Activated CD4-positive, CD25-positive, alpha-beta regulatory T cell treated with anti-CD3 and anti-CD28 coated beads, Interleukin-2, amount 50 U/mL, for 72 hours (primary cell): ENCODE results near the gene VSIR.

ENCODE experiments used
- DNase-seq: peaks from one replicate; pipeline ENCODE4 v3.0.0; 2021

VSIR gene

GRCh38 chr10:71806704-71807556 lies 33.6 kb upstream of the VSIR start:
- DNase-seq, result no peak

DNA sequence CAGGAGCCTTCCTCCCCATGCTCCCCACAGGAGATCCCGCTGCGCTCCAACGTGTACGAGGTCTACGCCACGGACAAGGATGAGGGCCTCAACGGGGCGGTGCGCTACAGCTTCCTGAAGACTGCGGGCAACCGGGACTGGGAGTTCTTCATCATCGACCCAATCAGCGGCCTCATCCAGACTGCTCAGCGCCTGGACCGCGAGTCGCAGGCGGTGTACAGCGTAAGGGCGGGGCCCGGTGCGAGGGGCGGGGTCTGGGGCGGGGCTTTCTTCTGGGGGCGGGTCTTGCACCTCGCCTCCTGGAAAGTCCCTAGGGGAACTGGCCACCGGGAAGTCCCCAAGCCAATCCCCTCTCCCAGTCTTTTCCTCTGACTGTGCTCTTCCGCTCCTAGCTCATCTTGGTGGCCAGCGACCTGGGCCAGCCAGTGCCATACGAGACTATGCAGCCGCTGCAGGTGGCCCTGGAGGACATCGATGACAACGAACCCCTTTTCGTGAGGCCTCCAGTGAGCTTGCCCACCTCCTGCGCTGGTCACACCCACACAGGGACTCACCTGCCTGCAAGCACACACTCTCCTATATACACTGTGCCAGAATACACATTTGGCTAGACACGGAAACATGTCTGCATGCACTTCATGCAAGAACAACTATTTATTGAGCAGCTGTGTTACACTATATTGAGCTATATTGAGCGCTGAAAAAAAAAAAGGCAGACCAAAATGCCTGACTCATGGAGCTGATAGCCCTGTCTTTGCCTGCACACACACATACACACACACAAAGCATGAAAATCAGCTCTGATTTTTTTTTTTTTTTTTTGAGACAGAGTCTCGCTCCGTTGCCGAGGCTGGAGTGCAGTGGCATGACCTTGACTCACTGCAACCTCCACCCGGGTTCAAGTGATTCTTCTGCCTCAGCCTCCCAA lies 32.7 kb upstream of the VSIR start:
- no peak for DNase-seq

DNA sequence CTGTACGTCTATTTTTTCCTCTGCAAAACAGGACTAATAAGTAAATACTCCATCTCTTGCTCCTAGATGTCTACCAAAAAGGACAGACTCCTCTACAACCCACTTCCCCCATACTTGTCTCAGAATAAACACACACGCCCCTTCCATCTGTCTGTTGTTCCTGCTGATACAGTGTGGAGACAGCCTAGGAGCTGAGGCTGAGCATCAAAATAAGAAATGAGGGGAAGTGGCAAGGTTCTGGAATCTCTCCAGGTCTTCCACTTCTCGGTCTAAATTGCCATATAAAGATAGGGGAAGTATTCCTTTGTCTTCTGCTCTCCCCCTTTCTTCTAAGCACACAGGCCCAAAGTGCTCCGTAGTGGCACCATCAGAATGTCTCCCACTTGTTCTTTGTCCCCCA lies 30.8 kb upstream of the VSIR start:
- DNase-seq, result no peak

DNA sequence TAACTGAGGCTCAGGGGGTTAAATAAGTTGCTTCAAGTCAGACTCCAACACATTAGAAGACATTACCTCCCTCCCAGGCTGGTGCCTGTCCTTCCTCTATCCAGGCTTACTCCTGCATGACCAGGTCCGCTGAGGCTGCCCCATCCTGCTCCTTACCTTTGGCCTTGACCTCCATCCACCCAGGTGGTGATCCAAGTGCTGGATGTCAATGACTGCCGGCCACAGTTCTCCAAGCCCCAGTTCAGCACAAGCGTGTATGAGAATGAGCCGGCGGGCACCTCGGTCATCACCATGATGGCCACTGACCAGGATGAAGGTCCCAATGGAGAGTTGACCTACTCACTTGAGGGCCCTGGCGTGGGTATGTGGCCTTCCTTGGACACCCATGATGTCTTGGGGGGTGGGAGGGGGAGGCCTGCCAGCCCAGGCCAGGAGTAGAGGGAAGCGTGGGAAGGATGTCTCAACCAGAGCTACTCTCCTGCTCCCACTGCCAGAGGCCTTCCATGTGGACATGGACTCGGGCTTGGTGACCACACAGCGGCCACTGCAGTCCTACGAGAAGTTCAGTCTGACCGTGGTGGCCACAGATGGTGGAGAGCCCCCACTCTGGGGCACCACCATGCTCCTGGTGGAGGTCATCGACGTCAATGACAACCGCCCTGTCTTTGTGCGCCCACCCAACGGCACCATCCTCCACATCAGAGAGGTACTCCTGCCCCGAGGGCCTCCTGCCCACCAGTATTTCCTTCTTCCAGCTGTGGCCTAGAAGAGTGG lies 29.6 kb upstream of the VSIR start:
- no peak for DNase-seq

- no peak for DNase-seq
Observed at GRCh38 chr10:71802235-71802634, 28.9 kb upstream of the VSIR start.

GRCh38 chr10:71801361-71801760 lies 28.0 kb upstream of the VSIR start:
- no peak for DNase-seq

DNA sequence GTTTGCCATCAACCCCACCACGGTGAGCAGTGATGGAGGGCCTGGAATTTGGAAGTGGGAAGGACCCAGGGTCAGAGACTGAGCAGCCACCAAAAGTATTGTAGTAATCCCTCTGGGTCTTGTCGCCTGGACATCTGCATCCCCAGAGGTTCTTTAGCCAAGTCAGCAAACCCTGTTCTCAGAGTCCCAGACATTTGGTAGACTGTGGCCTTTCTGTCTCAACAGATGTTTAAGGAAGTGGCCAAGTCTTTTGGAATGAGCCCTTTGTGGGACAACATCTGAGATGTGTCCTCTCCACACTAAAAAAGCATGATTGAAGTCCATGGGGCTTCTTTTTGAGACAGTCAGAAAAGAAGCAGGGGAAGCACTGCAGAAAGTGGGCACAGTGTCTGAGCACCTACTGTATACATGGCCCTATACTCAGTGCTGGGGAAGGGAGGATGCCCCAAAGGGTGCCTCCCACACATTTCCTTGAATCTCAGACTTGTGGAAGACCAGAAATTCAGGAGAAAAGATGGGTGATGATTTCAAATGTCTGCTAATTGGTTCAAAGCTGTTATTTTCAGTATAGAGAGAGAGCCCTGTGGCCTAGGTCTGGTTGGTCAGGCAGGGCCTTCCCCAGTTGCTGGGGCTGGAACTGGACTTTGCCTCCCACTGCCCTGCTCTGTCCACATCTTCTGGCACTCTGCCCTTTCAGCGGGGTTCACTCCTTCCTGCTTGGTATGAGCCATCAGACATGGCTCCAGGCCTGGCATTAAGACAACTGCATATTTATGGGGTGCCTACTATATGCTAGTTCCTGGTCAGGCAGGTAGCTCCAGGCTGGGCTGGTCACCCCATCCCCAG lies 26.5 kb upstream of the VSIR start:
- no peak for DNase-seq

- DNase-seq, result no peak
Observed at GRCh38 chr10:71799112-71799511, 25.8 kb upstream of the VSIR start.

GRCh38 chr10:71798308-71798624 lies 24.9 kb upstream of the VSIR start:
- no peak for DNase-seq

- no peak for DNase-seq
Observed at GRCh38 chr10:71797533-71798307, 24.4 kb upstream of the VSIR start.

DNA sequence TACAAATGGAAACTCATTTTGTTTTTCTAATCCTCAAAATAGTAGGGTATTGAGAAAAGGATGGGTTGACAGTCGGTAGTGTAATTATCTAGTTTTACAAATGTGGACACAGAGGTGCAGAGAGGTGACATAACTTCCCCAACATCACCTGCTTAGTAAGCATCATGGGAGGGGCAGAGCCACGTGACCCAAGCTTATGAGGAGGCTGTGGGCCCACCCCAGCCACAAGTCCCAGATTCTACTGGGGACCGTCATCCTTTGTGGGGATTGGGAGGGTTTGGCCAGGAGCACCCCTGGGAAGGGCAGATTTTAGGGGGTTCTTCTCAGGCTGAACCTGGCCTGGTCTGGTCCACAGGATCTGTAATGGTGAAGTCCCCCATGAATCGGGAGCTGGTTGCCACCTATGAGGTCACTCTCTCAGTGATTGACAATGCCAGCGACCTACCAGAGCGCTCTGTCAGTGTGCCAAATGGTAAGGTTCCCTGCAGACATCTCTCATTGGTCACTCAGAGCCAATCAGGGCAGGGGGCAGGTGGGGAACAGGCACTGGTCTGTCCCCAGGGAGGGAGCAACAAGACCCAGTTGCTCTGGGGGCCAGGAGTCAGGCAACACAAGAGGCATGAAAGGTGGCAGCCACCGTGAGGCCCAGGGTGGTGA lies 23.6 kb upstream of the VSIR start:
- no peak for DNase-seq

DNA sequence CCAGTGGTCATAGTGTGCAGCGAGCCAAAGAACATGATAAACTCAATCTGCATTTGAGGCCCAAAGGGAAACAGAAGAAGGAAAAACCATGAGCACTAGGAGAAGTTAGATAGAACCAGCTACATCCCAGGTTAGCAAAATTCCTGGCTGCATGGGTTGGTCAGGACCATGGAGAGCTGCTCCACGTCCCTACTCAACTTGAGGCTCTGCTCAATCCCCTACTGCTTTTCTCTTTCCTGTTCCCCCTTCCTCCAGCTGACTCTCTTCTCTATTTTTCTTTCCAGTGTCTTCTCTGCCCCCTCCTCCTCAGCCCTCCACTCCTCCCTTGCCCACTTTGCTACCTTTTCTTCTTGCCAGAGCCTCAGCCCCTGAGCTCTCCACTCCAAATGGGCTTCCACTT lies 21.9 kb upstream of the VSIR start:
- no peak for DNase-seq

- no peak for DNase-seq
Observed at GRCh38 chr10:71790749-71791440, 17.6 kb upstream of the VSIR start.

GRCh38 chr10:71789871-71790270 lies 16.6 kb upstream of the VSIR start:
- DNase-seq, result no peak

DNA sequence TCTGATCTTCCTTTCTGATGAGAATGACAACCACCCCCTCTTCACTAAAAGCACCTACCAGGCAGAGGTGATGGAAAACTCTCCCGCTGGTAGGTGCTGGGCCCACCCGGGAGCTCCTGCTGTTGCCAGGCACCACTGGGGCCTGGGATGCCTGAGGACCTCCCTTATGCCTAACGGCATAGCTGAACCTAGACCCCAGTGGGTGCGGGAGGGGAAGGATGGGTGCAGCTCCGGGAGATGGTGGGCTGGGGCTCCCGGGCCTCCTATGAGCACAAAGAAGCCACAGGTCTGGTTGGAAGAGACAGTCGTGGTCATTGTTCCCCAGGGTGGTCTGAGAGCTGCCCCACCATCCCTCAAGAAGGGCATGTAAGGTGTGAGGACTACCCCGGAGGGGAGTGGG lies 15.6 kb upstream of the VSIR start:
- DNase-seq, result no peak

GRCh38 chr10:71784679-71785272 lies 11.5 kb upstream of the VSIR start:
- no peak for DNase-seq

- no peak for DNase-seq
Observed at GRCh38 chr10:71783917-71784678, 10.8 kb upstream of the VSIR start.

- no peak for DNase-seq
Observed at GRCh38 chr10:71782917-71783490, 9.7 kb upstream of the VSIR start.
